HepG2 (cell line): ENCODE measurements around the gene STKLD1. TPM values are rescaled to one million over a fixed set of nuclear protein-coding genes. Genes with fewer than 3 reads are reported as not detected.

Source experiments
- CENPT ChIP-seq: sonication (generic); formaldehyde crosslinking; IDR thresholded peaks from 2 replicates; pipeline ENCODE4 v1.8.0; 2022; ENCODE audit warnings: low read depth, mild to moderate bottlenecking, moderate library complexity, missing genetic modification reagents
- DPF2 ChIP-seq: sonication (generic); formaldehyde crosslinking; IDR thresholded peaks from 2 replicates; pipeline ENCODE4 v1.4.0; 2020; ENCODE audit warnings: mild to moderate bottlenecking, low read depth, missing genetic modification reagents, borderline replicate concordance
- KDM5B ChIP-seq: sonication (generic); formaldehyde crosslinking; IDR thresholded peaks from 2 replicates; pipeline ENCODE4 v1.4.0; 2020; ENCODE audit warnings: missing genetic modification reagents, mild to moderate bottlenecking, borderline replicate concordance
- KLF16 ChIP-seq, 2 experiments: sonication (generic) in 1 of 2; formaldehyde crosslinking in 1 of 2; IDR thresholded peaks; 2 replicates each; pipeline versions ENCODE4 v1.6.1 to v1.8.0; 2016 to 2023; ENCODE audit warnings: missing genetic modification reagents in 2 of 2, missing compliant biosample characterization in 1 of 2
- MZF1 ChIP-seq: sonication (generic); formaldehyde crosslinking; IDR thresholded peaks from 2 replicates; pipeline ENCODE4 v1.8.1; 2023; ENCODE audit warnings: mild to moderate bottlenecking, missing genetic modification reagents, borderline replicate concordance
- NCOA5 ChIP-seq: sonication (generic); formaldehyde crosslinking; IDR thresholded peaks from 2 replicates; pipeline ENCODE4 v1.4.0; 2020; ENCODE audit warnings: missing genetic modification reagents
- SMYD3 ChIP-seq: sonication (generic); formaldehyde crosslinking; IDR thresholded peaks from 2 replicates; pipeline ENCODE4 v1.8.1; 2023; ENCODE audit warnings: mild to moderate bottlenecking, missing genetic modification reagents
- SOX6 ChIP-seq, 2 experiments: fragments of 450-650 bp in 1 of 2; sonication (generic) in 1 of 2; formaldehyde crosslinking in 1 of 2; IDR thresholded peaks; 2 replicates each; pipeline versions ENCODE4 v1.4.0 to v1.6.1; 2017 to 2020; ENCODE audit warnings: antibody characterized with exemption in 1 of 2, mild to moderate bottlenecking in 1 of 2, missing genetic modification reagents in 1 of 2
- SP4 ChIP-seq: sonication (generic); formaldehyde crosslinking; IDR thresholded peaks from 2 replicates; pipeline ENCODE4 v1.8.1; 2023; ENCODE audit warnings: mild to moderate bottlenecking, missing genetic modification reagents
- THYN1 ChIP-seq: sonication (generic); formaldehyde crosslinking; IDR thresholded peaks from 2 replicates; pipeline ENCODE4 v1.8.1; 2023; ENCODE audit warnings: low read depth, mild to moderate bottlenecking, moderate library complexity, missing genetic modification reagents, borderline replicate concordance
- ZBTB20 ChIP-seq: sonication (generic); formaldehyde crosslinking; IDR thresholded peaks from 2 replicates; pipeline ENCODE4 v1.8.1; 2023; ENCODE audit warnings: missing genetic modification reagents, low read depth, mild to moderate bottlenecking, borderline replicate concordance
- ZMYM4 ChIP-seq: sonication (generic); formaldehyde crosslinking; IDR thresholded peaks from 2 replicates; pipeline ENCODE4 v1.8.1; 2023; ENCODE audit warnings: mild to moderate bottlenecking, missing genetic modification reagents
- ZNF124 ChIP-seq: sonication (generic); formaldehyde crosslinking; IDR thresholded peaks from 2 replicates; pipeline ENCODE4 v1.4.0; 2020; ENCODE audit warnings: missing genetic modification reagents
- ZNF34 ChIP-seq: sonication (generic); formaldehyde crosslinking; IDR thresholded peaks from 2 replicates; pipeline ENCODE4 v1.4.0; 2020; ENCODE audit warnings: mild to moderate bottlenecking, missing genetic modification reagents, borderline replicate concordance
- ZNF383 ChIP-seq: sonication (generic); formaldehyde crosslinking; IDR thresholded peaks from 2 replicates; pipeline ENCODE4 v1.4.0; 2020; ENCODE audit warnings: missing genetic modification reagents, mild to moderate bottlenecking, borderline replicate concordance
- ZNF703 ChIP-seq: sonication (generic); formaldehyde crosslinking; IDR thresholded peaks from 2 replicates; pipeline ENCODE4 v1.5.1; 2020; ENCODE audit warnings: missing genetic modification reagents, mild to moderate bottlenecking, moderate library complexity, borderline replicate concordance
- ZNF761 ChIP-seq: sonication (generic); formaldehyde crosslinking; conservative IDR thresholded peaks from 2 replicates; pipeline ENCODE4 v1.4.0; 2020; ENCODE audit warnings: mild to moderate bottlenecking, missing genetic modification reagents
- ZNF777 ChIP-seq: sonication (generic); formaldehyde crosslinking; IDR thresholded peaks from 2 replicates; pipeline ENCODE4 v1.4.0; 2020; ENCODE audit warnings: missing genetic modification reagents
- polyA plus RNA-seq, 8 experiments: library from polyadenylated mRNA; depleted of rRNA in 3 of 8; stranded (reverse) in 7 of 8; unstranded in 1 of 8; fragments of >200 nt; fragmentation: Illumina TruSeq in 4 of 8; extraction: Trizol in 4 of 8; gene quantifications; 2 replicates each; pipeline versions ENCODE4 v1.2.1 to v1.2.3, GENCODE V29; 2011 to 2016; ENCODE audit warnings: low read depth in 4 of 8, missing spikeins in 1 of 8, mixed read lengths in 1 of 8; ENCODE audit not compliant: insufficient read depth in 1 of 8
- total RNA-seq, 5 experiments: library from RNA; depleted of rRNA; stranded (reverse); fragments of >200 nt; fragmentation: Illumina TruSeq; extraction: Trizol; gene quantifications; 2 replicates each; pipeline ENCODE4 v1.2.3, GENCODE V29; 2016; ENCODE audit warnings: low read depth in 1 of 5
- TF ChIP-seq, protein P1 (sequence below): sonication (generic); formaldehyde crosslinking; IDR thresholded peaks from 2 replicates; pipeline ENCODE4 v1.8.1; 2022; ENCODE audit warnings: low read depth, mild to moderate bottlenecking, missing genetic modification reagents
- TF ChIP-seq, protein P2 (sequence below): IDR thresholded peaks from 2 replicates; pipeline ENCODE4 v1.6.1; 2016; ENCODE audit warnings: low read depth, control low read depth
- TF ChIP-seq, protein P3 (sequence below): IDR thresholded peaks from 2 replicates; pipeline ENCODE4 v1.6.1; 2016; ENCODE audit warnings: missing biosample characterization, missing genetic modification reagents, low read depth

Gene STKLD1
- total and polyA plus RNA-seq, 2 of the 13 experiments (the other 11 are each of a cell fraction or from before 2014, with no cell fraction given) = 1.5 to 2.2 TPM

DNA sequence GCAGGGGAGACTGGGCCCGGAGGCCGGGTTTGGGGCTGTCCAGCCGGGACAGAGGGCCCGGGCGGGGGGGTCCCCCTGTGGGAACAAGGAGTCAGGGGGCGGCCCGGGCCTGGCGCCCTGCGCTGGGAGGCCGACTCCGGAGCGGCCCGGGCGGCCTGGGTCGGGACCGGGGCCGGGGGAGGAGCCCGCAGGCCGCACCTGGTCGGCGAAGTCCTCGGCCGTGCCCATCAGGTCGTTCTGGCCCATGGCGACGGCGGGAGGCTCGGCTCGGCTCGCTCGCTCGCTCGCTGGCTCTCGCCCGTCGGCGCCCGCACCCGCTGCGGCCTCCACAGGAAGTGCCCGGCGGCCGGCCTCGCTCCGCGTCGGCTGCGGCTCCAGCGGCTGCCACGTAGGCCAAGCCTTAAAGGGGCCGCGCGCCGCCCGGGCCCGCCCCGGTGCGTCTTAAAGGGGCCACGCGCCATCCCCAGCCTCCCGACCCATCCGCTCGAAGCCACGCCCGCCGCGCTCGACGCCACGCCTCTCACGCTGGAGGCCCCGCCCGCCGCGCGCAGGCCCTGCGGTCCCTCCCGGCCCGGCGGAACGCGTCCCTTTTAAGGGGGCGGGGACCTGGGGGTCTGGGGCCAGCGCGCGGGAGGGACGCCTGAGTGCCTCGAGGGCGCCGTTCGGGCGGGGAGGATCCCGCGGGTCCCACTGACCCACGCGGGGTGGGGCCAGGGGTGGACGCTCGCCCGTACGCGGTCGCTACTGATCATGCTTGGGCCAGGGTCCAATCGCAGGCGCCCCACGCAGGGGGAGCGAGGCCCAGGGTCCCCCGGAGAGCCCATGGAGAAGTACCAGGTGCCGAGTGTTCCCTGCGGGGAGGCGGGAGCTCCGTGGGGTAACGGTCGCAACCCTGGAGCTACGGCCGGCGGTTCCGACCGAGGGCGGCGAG is at the start of gene STKLD1, which contains the start of gene SURF4 (continued):
- TF ChIP-seq ZBTB20 (CRISPR knock-in tag) (0 out of 2 replicates have a peak, but pooled peaks have one; percentile 56), ZNF777 (peak; percentile 63; the same call in 1 of the 2 replicates), KLF16 (CRISPR knock-in tag; IDR thresholded peaks at IDR 0.05) (peak in 1 of 2 experiments; percentile 58; a peak in 1 of 4 replicates), ZNF34 (CRISPR knock-in tag) (peak; percentile 65; the same call in 1 of the 2 replicates), SMYD3 (0 out of 2 replicates have a peak, but pooled peaks have one; percentile 68), MZF1 (CRISPR knock-in tag) (no peak), ZNF761 (0 out of 2 replicates have a peak, but pooled peaks have one; percentile 80), KDM5B (CRISPR knock-in tag) (peak; percentile 63; the same call in 1 of the 2 replicates), THYN1 (no peak), CENPT (CRISPR knock-in tag) (no peak), ZNF124 (0 out of 2 replicates have a peak, but pooled peaks have one; percentile 13), SOX6 (IDR thresholded peaks at IDR 0.05) (no peak), SOX6 (CRISPR knock-in tag; IDR thresholded peaks at IDR 0.05) (0 out of 2 replicates have a peak, but pooled peaks have one; percentile 10), NCOA5 (CRISPR knock-in tag) (no peak), SP4 (CRISPR knock-in tag) (peak; percentile 98), ZNF703 (CRISPR knock-in tag) (no peak), ZMYM4 (CRISPR knock-in tag) (peak; percentile 65; the same call in 1 of the 2 replicates), ZNF383 (CRISPR knock-in tag) (peak; percentile 82; the same call in 1 of the 2 replicates), DPF2 (CRISPR knock-in tag) (no peak)
- TF ChIP-seq, protein P1, sequence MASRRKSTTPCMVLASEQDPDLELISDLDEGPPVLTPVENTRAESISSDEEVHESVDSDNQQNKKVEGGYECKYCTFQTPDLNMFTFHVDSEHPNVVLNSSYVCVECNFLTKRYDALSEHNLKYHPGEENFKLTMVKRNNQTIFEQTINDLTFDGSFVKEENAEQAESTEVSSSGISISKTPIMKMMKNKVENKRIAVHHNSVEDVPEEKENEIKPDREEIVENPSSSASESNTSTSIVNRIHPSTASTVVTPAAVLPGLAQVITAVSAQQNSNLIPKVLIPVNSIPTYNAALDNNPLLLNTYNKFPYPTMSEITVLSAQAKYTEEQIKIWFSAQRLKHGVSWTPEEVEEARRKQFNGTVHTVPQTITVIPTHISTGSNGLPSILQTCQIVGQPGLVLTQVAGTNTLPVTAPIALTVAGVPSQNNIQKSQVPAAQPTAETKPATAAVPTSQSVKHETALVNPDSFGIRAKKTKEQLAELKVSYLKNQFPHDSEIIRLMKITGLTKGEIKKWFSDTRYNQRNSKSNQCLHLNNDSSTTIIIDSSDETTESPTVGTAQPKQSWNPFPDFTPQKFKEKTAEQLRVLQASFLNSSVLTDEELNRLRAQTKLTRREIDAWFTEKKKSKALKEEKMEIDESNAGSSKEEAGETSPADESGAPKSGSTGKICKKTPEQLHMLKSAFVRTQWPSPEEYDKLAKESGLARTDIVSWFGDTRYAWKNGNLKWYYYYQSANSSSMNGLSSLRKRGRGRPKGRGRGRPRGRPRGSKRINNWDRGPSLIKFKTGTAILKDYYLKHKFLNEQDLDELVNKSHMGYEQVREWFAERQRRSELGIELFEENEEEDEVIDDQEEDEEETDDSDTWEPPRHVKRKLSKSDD (CRISPR knock-in tag) = peak; percentile 64; the same call in 1 of the 2 replicates
- TF ChIP-seq, protein P2, sequence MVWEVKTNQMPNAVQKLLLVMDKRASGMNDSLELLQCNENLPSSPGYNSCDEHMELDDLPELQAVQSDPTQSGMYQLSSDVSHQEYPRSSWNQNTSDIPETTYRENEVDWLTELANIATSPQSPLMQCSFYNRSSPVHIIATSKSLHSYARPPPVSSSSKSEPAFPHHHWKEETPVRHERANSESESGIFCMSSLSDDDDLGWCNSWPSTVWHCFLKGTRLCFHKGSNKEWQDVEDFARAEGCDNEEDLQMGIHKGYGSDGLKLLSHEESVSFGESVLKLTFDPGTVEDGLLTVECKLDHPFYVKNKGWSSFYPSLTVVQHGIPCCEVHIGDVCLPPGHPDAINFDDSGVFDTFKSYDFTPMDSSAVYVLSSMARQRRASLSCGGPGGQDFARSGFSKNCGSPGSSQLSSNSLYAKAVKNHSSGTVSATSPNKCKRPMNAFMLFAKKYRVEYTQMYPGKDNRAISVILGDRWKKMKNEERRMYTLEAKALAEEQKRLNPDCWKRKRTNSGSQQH (CRISPR knock-in tag) = 0 out of 2 replicates have a peak, but pooled peaks have one; percentile 39
- TF ChIP-seq, protein P3, sequence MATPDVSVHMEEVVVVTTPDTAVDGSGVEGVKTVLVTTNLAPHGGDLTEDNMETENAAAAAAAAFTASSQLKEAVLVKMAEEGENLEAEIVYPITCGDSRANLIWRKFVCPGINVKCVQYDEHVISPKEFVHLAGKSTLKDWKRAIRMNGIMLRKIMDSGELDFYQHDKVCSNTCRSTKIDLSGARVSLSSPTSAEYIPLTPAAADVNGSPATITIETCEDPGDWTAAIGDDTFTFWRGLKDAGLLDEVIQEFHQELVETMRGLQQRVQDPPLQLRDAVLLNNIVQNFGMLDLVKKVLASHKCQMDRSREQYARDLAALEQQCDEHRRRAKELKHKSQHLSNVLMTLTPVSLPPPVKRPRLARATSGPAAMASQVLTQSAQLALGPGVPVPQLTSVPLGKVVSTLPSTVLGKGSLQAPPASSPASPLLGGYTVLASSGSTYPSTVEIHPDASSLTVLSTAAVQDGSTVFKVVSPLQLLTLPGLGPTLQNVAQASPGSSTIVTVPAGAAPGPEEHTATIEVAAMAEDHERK (CRISPR knock-in tag) = peak; percentile 78
